COR-L47 (cell line): ENCODE results near the gene PARD6G.

ENCODE experiments used
- DNase-seq: peaks from one replicate; lab custom pipeline; 2025; lab: John Stamatoyannopoulos, UW

Gene PARD6G

GRCh38 chr18:80147037-80147417 lies 100.3 kb downstream of the PARD6G start:
- DNase-seq = no peak

- peak; percentile 80 for DNase-seq
These were observed 102.0 kb downstream of the PARD6G start for GRCh38 chr18:80145196-80145804.

- DNase-seq = no peak
These were observed 103.4 kb downstream of the PARD6G start for GRCh38 chr18:80143881-80144280.

- DNase-seq = no peak
These were observed 106.8 kb downstream of the PARD6G start for GRCh38 chr18:80140455-80140985.

GRCh38 chr18:80137976-80138375 lies 109.3 kb downstream of the PARD6G start:
- DNase-seq = no peak

GRCh38 chr18:80137137-80137536 lies 110.2 kb downstream of the PARD6G start:
- no peak for DNase-seq

GRCh38 chr18:80136679-80137078 lies 110.6 kb downstream of the PARD6G start:
- no peak for DNase-seq

- no peak for DNase-seq
These were observed 112.2 kb downstream of the PARD6G start for GRCh38 chr18:80135136-80135535.

- DNase-seq = no peak
These were observed 114.2 kb downstream of the PARD6G start for GRCh38 chr18:80133124-80133523.

- no peak for DNase-seq
These were observed 115.0 kb downstream of the PARD6G start for GRCh38 chr18:80132180-80132812.

GRCh38 chr18:80130555-80130954 lies 116.8 kb downstream of the PARD6G start:
- DNase-seq = no peak

GRCh38 chr18:80129672-80130367 lies 117.5 kb downstream of the PARD6G start:
- no peak for DNase-seq

GRCh38 chr18:80127635-80128034 lies 119.7 kb downstream of the PARD6G start:
- no peak for DNase-seq

- no peak for DNase-seq
These were observed 120.5 kb downstream of the PARD6G start for GRCh38 chr18:80126797-80127196.

GRCh38 chr18:80124131-80124530 lies 123.2 kb downstream of the PARD6G start:
- DNase-seq = no peak

GRCh38 chr18:80120932-80121331 lies 126.4 kb downstream of the PARD6G start:
- no peak for DNase-seq

- no peak for DNase-seq
These were observed 128.2 kb downstream of the PARD6G start for GRCh38 chr18:80119111-80119510.

- DNase-seq = no peak
These were observed 132.3 kb downstream of the PARD6G start for GRCh38 chr18:80115035-80115434.

- no peak for DNase-seq
These were observed 134.6 kb downstream of the PARD6G start for GRCh38 chr18:80112624-80113248.

GRCh38 chr18:80109676-80110078 lies 137.6 kb downstream of the PARD6G start:
- DNase-seq = peak; percentile 45

- DNase-seq = peak; percentile 88
These were observed 138.3 kb downstream of the PARD6G start, which contains the start of gene ADNP2 for GRCh38 chr18:80108739-80109675. Gene ADNP2, plus strand, starts transcription at chr18:80109262. Its CDS starts 8,281 bp downstream, at chr18:80117543.
